ENCODE measurements around the gene PUM2.
"Not testable (repeated sequence)": the region's sequence is repeated elsewhere in the genome, so short reads cannot be mapped to it uniquely, and the experiment has no call there.

Gene PUM2

GRCh38 chr2:20267529-20267928 lies 83.1 kb downstream of the PUM2 start:
- TF ChIP-seq POLR2A (IDR thresholded peaks at IDR 0.05; ENCODE audit: low read length), result no peak
- no peak for TF ChIP-seq GATA1 (IDR thresholded peaks at IDR 0.05; ENCODE audit: low read depth, low read length)
- no peak for DNase-seq

DNA sequence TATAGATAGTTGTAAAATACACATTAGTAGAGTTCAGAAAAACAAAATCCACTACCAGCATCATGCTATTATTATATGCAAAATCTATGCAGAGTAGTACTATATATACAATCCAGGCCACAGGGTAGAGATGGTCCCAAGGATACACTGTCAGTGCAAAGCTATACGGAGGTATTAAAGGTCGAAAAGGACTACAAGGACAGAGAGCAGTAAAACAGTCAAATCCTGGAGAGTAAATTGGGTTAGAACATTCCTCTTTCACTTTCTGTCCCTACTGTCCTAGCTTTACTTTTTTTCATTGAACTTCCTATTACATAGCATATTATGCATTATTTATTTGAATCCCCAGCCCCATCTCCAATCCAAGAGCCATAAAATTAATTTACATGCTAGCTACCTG lies 86.0 kb downstream of the PUM2 start:
- TF ChIP-seq POLR2A (IDR thresholded peaks at IDR 0.05; ENCODE audit: low read length) (no peak), GATA1 (IDR thresholded peaks at IDR 0.05; ENCODE audit: low read depth, low read length) (no peak)
- DNase-seq, result no peak

DNA sequence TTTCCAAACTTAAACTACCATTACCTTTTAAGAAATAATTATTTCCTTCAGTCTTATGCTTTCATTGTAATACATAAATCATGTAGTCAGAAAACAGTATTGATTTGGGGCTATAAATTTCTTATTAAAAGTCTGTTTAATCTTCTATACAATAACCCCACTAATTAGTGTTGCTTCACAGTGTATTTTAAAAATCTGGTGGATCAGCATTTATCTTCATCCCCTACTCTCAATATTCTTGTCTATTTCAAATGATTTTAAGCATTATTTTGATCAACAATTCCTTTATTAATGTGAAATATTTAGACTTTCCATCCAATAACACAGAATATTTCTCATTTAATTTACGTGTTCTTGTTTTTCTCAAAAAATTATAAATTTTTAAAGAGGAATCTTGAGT lies 93.2 kb downstream of the PUM2 start:
- TF ChIP-seq GATA1 (IDR thresholded peaks at IDR 0.05; ENCODE audit: low read depth, low read length), result no peak
- TF ChIP-seq POLR2A (IDR thresholded peaks at IDR 0.05; ENCODE audit: low read length), result no peak

GRCh38 chr2:20254731-20255130 lies 95.9 kb downstream of the PUM2 start:
- no peak for DNase-seq
- no peak for TF ChIP-seq GATA1 (IDR thresholded peaks at IDR 0.05; ENCODE audit: low read depth, low read length)
- TF ChIP-seq POLR2A (IDR thresholded peaks at IDR 0.05; ENCODE audit: low read length), result no peak

More for the DNA sequence above, 93.2 kb downstream of the PUM2 start:
- no peak for DNase-seq

DNA sequence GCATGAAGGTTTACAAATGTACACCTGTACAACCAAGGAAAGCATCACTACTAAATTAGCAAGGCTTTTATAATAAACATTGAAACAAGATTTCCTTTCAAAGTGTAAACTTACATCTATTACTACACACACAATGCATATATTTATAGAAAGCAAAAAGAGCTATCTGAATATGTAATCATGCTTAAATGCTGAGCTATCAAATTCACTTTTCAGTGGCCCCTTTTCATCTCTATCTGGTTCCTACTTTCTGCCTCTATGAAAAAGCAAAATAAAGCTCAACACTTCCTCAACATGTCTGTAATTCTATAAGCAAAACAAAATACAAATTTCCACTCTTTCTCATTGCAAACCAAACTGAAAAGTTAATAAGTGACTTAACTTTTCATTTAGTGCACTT lies 100.2 kb downstream of the PUM2 start:
- no peak for DNase-seq
- TF ChIP-seq POLR2A (IDR thresholded peaks at IDR 0.05; ENCODE audit: low read length) (no peak), GATA1 (IDR thresholded peaks at IDR 0.05; ENCODE audit: low read depth, low read length) (no peak)

GRCh38 chr2:20249170-20249569 lies 101.5 kb downstream of the PUM2 start:
- no peak for DNase-seq
- no peak for TF ChIP-seq GATA1 (IDR thresholded peaks at IDR 0.05; ENCODE audit: low read depth, low read length)
- no peak for TF ChIP-seq POLR2A (IDR thresholded peaks at IDR 0.05; ENCODE audit: low read length)

- TF ChIP-seq POLR2A (IDR thresholded peaks at IDR 0.05; ENCODE audit: low read length), result no peak
- no peak for TF ChIP-seq GATA1 (IDR thresholded peaks at IDR 0.05; ENCODE audit: low read depth, low read length)
- DNase-seq, result no peak
Measured at GRCh38 chr2:20247084-20247483, 103.6 kb downstream of the PUM2 start.

GRCh38 chr2:20243637-20244036 lies 107.0 kb downstream of the PUM2 start:
- DNase-seq, result not testable (repeated sequence)

- TF ChIP-seq GATA1 (IDR thresholded peaks at IDR 0.05; ENCODE audit: low read depth, low read length) (no peak), POLR2A (IDR thresholded peaks at IDR 0.05; ENCODE audit: low read length) (no peak)
- no peak for DNase-seq
Measured at GRCh38 chr2:20242727-20243377, 107.8 kb downstream of the PUM2 start.

DNA sequence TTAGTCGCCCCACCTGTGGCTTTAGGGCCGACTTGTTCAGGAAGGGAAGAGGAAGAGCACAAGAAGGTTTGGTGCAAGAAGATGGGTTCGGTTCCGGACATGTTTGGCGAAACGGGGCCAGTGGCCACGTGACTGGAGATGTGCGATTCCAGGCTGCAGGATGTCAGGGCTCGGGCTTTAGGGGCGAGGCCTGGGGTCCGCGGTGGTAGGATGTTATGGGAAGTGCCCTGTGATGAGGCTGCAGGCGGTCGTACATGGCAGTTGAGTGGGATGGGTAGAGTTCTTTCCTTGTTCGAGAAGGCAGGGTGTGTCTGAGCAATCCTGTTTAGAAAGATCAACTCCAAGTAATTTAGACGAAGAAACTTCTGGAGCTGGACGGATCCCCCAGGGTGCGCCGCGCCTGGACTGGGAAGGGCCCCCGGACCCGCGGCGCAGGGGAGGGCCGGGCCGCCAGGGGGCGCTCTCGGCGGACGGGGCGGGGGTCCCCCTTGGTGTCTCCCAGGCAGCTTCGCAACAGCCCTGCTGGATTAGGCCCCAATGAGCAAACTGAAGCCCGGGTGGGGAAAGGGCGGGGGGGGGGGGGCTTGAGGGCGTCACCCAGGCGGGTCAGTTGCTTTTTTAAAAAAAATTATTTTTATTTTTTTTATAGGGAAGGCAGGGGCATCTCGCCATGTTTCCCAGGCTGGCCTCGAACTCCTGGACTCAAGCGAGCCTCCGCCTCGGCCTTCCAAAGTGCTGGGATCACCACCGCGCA lies 108.5 kb downstream of the PUM2 start:
- no peak for TF ChIP-seq GATA1 (IDR thresholded peaks at IDR 0.05; ENCODE audit: low read depth, low read length)
- no peak for TF ChIP-seq POLR2A (IDR thresholded peaks at IDR 0.05; ENCODE audit: low read length)
- DNase-seq, result peak; percentile 43 to 61

DNA sequence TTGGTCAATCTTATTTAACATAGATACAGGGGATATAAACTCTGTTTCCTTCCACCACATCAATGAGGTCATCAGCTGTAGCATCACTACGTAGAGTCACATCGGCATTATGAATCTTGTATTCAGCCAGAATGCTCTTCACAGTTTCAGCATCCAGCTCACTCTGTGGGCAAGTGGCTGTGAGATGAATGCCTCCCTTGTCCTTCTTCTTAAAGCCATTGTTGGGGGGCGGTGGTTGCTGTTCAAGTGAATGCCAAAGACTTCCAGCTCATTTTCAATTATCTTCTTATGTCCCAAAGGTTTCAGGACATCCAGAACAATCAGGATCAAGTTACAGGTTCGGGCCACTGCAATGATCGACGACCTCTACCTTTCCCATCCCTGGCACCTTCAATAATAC lies 110.4 kb downstream of the PUM2 start:
- not testable (repeated sequence) for DNase-seq

DNA sequence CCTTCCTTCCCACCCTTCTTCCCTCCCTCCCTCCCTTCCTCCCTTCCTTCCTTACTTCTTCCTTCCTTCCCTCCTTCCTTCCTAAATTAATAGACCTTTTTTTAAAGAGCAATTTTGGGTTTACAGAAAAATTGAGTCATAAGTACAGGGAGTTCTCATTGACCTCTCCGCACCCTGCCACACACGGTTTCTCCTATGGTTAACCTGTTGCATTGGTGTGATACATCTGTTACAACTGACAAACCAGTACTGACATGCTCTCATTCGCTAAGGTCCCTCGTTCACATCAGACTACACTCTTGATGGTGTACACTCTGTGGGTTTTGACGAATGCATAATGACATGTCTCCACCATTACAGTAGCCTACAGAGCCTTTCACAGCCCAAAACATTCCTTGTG lies 114.1 kb downstream of the PUM2 start:
- no peak for TF ChIP-seq GATA1 (IDR thresholded peaks at IDR 0.05; ENCODE audit: low read depth, low read length)
- TF ChIP-seq POLR2A (IDR thresholded peaks at IDR 0.05; ENCODE audit: low read length), result no peak
- DNase-seq, result no peak

DNA sequence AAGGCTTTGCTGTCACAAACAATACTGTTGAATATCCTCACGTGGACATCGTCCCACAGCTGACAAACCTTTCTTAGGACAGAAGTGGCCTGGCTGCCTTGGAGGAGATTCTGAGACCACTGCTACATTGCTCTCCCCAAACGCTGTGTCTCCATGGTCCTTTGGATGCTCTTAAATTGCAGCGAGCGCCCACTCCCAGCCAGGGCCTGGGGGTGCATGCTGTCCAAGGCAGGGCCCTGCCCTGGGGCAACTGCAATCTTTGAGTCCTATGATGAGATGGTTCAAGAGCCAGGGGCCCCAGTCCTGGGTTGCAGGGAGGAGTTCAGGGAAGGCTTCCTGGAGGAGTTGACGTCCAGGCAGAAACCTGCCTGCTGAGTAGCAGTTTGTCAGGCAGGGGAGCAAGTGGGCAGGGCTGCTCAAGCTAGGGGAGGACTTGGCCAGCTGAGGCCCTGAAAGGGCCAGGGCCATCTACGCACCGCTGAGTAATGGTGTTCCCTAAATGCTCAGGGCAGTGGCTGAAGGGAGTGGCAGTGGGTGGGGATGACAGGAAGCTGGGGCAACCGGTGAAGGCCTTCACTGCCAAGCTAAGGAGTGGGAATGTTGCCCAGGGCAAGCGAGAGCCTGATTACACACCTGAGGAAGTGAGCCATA lies 114.9 kb downstream of the PUM2 start:
- no peak for TF ChIP-seq GATA1 (IDR thresholded peaks at IDR 0.05; ENCODE audit: low read depth, low read length)
- no peak for TF ChIP-seq POLR2A (IDR thresholded peaks at IDR 0.05; ENCODE audit: low read length)

GRCh38 chr2:20234597-20234996 lies 116.0 kb downstream of the PUM2 start:
- DNase-seq, result not testable (repeated sequence)

More for the DNA sequence above, 114.9 kb downstream of the PUM2 start:
- DNase-seq, result no peak

GRCh38 chr2:20232837-20233207 lies 117.8 kb downstream of the PUM2 start:
- TF ChIP-seq POLR2A (IDR thresholded peaks at IDR 0.05; ENCODE audit: low read length), result no peak
- no peak for TF ChIP-seq GATA1 (IDR thresholded peaks at IDR 0.05; ENCODE audit: low read depth, low read length)
- DNase-seq, result no peak

Data from erythroblast (primary cell).